GM19240 (cell line): ENCODE data around the gene CCDC63.
A peak's percentile ranks its signal among the peaks of the same experiment; 100 is the strongest.
"Not testable (repeated sequence)": the region's sequence is repeated elsewhere in the genome, so short reads cannot be mapped to it uniquely, and the experiment has no call there.

Experiments
- DNase-seq: peaks from one replicate; pipeline ENCODE4 v3.0.0; 2011; ENCODE audit warnings: low spot score; ENCODE audit not compliant: insufficient read length

The CCDC63 gene

DNA sequence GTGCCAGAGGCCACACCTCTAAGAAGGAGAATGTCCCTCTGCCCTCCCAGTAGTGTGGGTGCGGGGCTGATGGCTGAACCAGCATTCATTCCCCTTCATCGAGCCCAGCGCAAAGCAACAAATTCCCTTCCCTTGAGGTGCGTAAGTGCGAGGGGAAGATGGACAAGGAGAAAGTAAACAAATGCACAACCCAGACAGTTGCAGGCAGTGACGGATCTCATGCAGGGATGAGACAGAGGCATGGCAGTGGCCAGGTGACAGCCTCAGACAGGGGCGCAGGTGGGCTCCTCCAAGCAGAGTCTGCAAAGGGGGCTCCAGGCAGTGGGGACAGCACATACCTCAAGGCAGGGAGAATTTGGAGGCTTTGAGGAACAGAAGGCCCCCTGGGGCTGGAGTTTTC, 75.9 kb downstream of the CCDC63 start:
- no peak for DNase-seq

DNA sequence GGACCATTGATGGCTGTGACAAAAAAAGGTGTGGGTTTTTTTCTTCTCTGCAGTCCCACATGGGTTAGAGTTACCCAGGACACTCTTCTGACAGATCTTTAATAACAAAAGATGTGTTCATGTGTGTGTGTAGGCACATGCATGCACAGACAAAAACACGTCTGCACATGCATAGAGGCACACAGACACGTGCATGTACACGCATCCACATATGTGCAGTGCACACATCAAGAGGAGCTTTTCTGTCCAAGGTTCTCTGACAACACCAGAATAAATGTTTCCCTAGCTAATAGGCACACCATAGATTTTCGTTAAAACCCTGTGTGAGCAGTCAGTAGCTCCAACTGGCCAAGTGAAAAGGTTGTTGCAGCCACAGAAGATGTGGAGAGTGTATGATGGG, 76.4 kb downstream of the CCDC63 start:
- DNase-seq = no peak

DNA sequence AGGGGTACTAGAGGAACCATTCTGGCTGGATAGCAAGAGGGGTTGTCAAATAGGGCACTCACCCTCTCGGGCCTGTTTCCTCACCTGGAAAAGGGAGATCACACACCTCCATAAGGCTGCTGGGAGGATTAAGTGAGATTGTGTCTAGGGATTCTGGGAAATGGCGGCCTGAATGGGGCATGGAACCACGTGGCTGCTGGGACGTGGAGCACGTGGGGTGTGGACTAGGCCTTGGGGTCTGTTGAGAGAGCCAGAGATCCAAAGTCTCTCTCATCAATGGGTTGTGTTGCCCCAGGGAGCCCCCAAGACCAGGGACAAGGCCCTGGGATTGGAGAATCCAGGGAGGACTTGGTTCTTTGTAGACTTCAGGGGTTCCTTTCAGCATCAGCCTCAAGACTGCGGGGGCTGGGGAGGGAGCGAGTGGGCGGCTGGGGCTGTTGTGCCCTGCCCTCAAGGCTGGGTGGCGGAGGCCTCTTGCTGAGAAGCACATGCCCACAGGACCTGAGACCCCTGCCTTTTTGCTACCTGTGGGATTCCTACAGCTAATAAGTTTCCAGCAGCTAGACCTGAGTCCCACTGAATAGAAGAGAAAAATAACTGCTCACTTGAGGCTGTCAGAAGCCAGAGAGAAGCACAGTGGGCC, 77.0 kb downstream of the CCDC63 start:
- no peak for DNase-seq

DNA sequence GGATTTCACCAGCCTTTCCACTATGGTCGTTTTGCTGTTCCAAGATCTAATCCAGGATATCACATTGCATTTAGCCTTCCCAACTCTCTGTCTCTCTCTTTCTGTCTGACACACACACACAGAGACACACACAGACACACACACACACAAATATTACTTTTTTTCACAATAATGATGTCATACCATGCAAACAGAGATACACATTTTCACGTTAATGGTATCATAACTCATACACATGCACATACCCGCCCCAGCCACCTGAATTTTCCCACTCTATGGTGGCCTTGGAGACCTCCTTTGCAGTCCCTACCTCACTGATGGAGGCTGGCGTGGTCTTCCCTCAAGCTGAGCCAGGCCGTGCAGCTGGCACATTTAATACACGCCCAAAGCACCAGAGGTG, 80.8 kb downstream of the CCDC63 start:
- DNase-seq = no peak

DNA sequence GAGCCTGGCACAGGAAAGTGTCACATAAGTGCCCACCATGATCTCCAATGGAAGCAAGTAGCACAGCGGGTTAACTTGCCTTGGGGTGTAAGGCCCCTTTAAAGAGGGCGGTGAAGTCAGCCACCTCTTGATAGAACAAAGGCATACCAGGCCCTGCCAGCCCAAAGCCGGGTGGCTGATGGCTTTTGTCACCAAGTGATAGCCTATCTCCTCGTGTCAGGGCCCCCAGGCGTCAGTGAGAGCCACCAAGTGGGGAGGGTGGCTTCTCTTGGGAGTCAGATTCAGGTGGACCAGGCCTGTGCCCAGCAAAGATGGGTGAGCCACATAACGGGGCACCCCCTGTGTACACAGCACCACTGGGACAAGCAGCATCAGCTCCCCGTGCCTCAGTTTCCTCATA, 81.9 kb downstream of the CCDC63 start:
- DNase-seq = no peak

DNA sequence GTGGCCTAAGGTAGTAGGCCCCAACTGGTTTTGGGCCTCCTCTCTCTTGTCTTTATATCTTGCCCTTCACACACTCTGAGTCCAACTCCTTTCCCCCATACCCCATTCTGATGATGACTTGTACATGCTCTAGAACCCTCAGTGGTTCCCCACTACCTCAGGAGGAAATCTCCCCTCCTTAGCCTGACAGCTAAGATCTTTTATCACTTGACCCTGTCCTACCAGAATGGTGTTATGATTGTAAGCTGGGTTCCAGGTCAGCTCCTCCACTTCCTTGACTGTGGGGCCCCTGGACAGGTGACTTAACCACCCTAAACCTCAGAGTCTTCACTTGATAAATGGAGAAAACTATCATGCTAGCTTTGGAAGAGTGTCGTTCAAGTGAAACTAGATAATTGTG, 83.0 kb downstream of the CCDC63 start:
- DNase-seq = no peak

DNA sequence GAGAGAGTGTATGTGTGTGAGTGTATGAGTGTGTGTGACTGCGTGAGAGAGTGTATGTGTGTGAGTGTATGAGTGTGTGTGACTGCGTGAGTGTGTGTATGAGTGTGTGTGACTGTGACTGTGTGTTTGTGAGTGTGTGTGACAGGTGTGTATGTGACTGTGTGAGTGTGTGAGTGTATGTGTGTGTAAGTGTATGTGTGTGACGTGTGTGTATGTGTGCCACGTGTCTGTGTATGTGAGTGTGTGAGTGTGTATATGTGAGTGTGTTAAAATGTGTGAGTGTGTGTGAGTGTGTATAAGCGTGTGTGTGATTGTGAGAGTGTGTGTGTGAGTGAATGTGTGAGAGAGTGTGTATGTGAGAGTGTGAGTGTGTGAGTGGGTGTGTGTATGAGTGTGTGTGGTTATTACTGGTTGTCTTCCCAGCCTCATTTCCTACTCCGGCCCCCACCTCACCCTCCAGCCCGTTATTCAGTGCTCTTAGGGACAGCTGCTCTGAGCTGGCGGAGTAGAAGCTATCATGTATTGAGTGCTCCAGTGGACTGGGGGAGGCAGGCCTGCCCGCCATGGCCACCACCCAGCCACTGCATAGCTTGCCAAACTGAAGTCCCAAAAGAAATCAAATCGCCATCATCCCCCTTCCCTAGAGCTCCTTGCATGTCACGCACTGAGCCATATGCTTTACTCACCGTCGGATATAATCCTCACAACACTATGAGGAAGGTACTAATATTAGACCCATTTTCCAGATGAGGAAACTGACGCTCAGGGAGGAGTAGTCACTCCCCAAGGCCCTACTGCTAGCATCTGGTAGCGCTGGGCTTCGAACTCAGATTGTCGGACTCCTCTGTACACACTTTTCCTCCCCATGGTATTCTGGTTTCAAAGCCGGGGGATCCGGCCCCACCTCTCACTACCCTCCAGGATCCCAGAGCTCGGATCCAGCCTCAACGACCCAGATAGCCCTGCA, 83.8 kb downstream of the CCDC63 start:
- DNase-seq = no peak

DNA sequence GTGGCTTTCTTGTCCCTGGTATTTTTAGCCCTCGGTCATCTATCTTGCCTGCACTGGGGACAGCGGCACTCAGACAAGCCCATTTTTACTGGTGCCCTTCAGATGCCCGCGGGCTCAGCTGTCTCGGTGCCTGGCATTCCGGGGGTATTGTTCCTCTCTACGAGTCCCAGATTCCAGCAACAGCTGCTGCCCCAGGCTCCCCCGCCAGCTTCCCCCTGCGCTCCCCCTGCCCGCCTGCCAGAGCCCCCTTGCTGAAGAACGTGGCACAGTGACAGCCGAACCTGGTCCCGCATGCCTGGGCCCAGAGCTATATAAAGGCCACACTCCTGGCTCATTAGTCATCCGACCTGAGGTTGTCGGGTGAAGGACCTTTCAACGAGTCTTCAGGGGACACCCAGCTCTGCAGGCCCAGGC, 84.5 kb downstream of the CCDC63 start:
- DNase-seq = no peak

DNA sequence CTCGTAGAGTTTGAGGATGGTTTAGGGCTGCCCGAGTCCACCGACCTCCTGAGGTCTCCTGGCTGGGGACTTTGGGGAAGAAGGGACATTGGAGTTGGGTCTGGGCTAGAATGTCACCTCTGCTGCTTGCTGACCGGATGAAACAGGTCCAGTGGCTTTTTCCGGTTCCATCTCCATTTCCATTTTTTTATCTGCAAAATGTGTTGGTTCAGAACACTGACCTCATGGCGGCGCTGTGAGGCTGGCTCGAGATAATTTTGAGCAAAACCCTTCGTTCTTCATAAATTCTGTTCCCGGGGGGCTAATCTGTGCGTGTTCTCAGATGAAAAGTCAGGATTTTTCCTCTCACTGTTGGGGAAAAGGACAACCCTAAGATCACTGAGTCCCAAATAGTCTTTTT, 85.3 kb downstream of the CCDC63 start:
- DNase-seq = no peak

DNA sequence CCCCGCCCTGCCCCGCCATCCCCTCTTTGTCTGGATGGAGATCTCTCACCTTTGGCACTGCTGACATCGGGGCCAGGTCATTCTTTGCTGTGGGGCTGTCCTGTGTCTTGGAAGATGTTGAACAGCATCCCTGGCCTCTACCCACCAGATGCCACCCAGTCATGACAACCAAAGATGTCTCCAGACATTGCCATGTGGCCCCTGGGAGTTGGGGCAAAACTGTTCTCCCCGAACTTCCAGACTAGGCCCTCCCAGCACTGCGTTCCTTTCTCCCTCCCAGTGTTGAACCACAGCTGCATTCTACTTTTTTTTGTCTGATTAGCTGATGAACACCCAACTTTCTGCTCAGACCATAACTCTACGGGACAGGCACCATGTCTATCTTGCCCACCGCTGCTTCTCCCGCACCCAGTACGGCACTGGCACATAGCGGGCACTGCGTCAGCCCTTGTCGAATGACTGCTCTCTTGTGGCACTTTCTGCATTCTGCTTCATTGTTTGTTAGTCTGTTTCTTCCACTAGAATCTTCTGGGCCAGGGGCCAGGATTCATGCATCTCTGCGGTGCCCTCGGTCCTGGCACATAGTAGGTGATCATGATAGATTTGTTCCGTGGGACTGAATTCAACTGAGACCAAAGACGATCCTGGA, 86.7 kb downstream of the CCDC63 start:
- DNase-seq = no peak

DNA sequence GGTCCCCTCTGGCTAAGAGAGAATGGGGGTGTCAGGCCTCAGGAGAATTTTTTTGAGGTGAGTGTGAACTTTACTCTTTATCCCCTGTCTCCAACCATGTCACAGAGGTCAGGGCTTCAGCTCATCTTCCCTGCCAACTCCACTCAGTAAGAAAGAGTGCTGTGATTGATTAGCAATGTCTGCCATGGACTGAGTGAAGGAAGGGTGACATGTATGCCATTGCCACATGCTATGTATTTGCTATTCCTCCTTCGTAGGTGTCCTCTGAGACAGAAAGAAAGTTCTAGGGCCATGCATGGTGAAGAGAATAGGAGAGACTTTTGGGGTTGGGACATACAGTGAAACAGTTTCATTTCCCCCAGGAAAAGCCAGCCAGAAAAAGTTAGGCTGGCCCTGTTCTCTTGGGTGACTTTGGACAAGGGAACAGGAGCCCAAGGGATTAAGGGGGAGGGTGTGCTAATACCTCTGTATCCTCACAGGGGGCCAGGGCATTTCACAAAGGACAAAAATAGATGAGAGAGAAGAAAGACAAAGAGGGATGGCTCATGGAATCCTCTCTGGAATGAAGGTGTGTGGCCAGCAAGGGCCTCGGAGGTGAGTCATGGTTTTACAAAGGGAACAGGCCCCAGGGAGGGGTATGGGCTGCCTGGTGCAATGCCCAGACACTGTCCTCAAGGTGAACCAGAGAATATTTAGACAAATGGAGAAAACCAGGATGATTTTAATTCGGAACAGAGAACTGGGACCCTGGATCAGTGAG, 87.5 kb downstream of the CCDC63 start:
- DNase-seq = no peak

DNA sequence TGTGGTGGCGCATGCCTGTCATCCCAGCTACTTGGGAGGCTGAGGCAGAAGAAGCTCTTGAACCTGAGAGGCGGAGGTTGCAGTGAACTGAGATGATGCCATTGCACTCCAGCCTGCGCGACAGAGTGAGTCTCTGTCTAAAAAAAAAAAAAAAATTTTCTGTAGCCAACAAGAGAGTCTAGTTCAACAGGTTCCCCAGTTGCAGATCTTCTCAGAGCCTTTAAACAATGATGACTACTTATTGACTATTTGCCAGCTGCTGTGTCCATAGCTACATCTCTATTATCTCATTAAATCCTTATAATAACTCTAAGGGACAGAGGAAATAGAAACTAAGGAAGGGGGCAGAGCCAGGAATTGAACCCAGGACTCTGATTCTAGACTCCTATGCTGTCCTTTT, 88.8 kb downstream of the CCDC63 start:
- no peak for DNase-seq

DNA sequence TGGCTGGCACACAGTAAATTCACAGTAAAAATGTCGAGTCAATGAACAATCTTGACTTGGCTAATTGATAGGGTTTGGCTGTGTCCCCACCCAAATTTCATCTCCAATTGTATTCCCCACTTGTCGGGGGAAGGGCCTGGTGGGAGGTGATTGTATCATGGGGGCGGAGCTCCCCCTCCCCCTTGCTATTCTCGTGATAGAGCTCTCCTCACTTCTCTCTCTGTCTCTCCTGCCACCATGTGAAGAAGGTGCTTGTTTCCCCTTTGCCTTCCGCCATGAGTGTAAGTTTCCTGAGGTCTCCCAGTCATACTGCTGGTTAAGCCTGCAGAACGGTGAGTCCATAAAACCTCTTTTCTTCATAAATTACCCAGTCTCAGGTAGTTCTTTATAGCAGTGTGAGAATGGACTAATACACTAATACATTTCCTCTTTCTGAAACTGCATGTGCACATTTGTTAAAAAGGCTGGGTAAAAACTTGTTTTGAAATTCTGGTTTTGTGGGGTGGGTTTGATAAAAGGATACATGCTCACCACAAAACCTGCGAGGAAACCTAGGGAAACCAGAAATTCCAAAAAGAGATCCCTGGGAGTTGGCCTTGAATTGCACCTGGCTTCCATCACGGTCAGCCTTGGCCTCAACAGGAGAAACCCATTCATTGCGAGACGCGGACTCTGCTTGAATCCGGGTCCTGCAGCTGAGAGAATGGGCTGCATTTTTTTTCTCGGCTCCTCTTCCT, 89.7 kb downstream of the CCDC63 start:
- no peak for DNase-seq

DNA sequence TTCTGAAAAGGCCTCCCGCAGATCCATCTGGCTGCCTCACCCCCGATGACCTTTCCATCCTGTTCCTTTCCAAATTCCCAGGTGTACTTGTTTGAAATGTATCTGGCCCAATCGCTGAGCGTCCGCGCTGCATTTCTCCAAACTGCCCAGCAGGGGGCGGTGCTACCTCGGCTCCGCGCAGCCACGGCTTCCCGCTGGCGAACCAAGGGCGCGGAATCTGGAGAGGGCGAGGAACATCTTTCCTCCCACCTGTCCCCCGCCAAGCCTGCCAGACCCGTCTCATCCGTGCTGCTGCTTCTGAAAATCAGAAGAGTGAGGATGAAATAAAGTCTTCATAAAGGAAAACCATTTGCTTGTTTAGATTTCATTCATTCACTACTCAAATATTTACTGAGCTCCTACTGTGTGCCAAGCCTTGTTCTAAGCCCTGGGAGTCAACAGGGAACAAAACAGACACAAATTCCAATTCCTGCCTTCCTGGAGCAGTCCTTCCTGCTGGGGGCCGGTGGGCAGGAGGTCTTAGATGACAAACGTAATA, 90.4 kb downstream of the CCDC63 start:
- peak; percentile 54 for DNase-seq

DNA sequence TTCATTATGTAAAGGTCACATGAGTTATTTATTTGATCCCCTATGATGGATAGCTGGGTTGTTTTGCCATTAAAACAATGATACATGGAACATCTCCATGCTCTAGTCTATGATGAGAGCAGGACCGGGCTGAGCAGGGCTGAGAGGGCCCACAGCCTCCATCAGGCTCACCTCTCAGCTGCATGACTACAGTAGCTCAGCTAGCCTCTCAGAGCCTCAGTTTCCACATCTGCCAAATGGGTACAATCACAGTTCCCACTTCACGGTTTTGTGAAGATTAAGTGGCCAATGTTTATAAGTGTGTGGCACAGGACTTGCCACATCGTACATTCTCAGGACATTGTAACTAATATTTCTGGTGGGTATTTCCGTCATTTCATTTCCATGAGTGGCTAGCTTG, 93.5 kb downstream of the CCDC63 start:
- DNase-seq = no peak

DNA sequence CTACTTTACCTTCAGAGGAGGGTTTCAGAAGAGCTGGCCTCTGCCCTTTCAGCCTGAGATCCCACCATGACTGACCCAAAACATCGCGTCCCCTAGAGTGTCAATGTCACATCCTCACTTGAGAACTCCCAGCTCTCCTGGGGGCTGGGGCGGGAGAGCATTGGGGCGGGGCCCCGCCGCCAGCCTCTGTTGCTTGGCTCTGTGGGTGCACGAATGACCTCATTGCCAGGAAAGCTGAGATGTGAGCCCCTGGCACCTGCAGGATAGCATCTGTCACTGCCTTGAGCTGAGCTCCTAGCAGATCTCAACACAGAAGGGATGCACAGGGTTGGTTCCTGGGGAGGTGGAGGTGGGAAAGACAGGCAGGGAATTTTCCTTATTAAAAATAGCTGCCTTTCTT, 94.1 kb downstream of the CCDC63 start:
- no peak for DNase-seq

DNA sequence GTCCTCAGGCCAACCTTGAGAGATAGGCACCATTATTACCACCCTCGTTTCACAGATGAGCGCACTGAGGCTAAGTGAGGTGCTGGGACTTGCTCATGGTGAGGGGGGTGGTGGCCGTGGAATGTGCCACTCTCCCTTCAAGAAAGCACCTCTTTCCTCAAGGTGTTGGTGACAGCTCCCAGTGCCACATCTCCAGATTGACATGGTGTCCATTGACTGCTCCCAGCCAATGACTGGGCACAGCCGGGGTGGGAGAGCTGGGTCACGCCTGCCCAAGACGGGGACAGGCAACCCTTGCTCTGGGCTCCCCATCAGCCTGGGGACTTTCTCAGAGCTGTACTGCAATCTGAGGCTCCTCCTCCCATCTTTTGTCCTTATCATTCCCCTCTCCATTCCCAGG, 94.6 kb downstream of the CCDC63 start:
- no peak for DNase-seq

DNA sequence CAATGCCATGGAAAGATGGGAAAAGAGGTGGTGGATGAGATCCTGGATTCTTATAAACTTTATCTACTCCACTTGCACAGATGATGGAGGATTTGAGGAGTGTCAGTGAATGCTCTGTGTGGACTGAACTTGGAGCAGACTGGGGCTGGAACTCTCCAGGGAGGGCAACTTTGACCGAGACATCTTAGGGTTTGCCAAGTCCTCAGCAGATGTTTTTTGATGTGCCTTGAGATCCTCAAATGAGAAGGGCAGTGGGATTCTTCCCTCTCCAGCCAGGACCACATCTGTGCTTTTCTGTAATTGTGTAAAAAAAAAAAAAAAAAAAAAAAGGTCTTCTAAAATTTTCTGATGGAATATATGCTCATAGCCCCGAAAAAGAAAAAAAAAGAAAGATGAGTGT, 96.6 kb downstream of the CCDC63 start:
- DNase-seq = no peak

DNA sequence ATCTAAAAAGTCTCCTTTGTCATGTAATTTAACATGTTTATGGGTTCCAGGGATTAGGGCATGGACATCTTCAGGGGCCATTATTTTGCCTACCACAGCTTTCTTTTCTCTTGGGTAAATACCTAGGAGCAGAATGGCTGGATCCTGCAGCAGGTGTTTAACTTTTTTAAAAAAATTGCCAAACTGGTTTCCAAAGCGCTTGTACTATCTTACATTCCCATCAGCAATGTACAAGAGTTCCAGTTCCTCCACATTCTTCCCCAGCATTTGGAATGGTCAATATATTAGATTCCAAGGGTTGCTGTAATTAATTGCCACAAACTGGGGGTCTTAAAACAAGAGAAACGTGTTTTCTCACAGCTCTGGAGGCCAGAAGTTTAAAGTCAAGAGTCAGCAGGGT, 101.3 kb downstream of the CCDC63 start:
- no peak for DNase-seq

DNA sequence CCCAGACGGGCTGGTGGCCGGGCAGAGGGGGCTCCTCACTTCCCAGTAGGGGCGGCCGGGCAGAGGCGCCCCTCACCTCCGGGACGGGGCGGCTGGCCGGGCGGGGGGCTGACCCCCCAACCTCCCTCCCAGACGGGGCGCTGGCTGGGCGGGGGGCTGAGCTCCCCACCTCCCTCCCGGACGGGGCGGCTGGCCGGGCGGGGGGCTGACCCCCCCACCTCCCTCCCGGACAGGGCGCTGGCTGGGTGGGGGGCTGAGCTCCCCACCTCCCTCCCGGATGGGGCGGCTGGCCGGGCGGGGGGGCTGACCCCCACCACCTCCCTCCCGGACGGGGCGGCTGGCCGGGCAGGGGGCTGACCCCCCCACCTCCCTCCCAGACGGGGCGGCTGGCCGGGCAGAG, 103.7 kb downstream of the CCDC63 start:
- DNase-seq = not testable (repeated sequence)

DNA sequence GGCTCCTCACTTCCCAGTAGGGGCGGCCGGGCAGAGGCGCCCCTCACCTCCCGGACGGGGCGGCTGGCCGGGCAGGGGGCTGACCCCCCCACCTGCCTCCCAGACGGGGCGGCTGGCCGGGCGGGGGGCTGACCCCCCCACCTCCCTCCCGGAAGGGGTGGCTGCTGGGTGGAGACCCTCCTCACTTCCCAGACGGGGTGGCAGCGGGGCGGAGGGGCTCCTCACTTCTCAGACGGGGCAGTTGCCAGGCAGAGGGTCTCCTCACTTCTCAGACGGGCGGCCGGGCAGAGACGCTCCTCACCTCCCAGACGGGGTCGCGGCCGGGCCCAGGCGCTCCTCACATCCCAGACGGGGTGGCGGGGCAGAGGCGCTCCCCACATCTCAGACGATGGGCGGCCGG, 104.1 kb downstream of the CCDC63 start:
- DNase-seq = not testable (repeated sequence)
